ENCODE results near the gene BID.
A peak's percentile ranks its signal among the peaks of the same experiment; 100 is the strongest.

The BID gene

DNA sequence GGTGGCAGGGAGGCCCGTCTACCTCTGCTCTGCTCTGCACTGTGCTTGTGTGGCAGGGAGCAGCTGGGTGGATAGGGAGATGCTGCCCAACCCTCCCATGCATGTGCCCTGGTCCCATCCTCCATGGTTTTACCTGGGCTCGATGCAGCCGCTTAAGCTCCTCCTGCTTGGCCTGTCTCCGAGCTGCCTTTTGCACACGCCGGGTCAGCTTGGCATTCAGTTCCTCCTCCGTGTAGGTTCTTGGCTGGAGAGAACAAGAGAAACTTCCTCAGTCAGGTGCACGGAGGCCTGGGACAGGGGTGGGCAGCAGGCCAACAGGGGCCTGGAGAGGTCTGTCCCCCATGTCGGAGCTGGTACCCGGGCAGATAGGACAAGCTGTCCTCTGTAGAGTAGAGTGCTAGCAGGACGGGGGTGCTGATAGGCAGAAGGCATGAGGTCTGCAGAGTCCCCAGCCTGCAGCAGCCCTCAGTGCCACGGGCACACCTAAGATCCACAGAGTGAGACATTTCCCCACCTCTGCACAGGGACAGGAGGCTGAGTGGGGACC is 36.4 kb upstream of the BID start:
- H3K4me3 ChIP-seq (ENCODE audit: low read length), result no peak overlapping the region
- no peak for DNase-seq (ENCODE audit: low read depth)
- TF ChIP-seq, protein P1, sequence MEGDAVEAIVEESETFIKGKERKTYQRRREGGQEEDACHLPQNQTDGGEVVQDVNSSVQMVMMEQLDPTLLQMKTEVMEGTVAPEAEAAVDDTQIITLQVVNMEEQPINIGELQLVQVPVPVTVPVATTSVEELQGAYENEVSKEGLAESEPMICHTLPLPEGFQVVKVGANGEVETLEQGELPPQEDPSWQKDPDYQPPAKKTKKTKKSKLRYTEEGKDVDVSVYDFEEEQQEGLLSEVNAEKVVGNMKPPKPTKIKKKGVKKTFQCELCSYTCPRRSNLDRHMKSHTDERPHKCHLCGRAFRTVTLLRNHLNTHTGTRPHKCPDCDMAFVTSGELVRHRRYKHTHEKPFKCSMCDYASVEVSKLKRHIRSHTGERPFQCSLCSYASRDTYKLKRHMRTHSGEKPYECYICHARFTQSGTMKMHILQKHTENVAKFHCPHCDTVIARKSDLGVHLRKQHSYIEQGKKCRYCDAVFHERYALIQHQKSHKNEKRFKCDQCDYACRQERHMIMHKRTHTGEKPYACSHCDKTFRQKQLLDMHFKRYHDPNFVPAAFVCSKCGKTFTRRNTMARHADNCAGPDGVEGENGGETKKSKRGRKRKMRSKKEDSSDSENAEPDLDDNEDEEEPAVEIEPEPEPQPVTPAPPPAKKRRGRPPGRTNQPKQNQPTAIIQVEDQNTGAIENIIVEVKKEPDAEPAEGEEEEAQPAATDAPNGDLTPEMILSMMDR (IDR thresholded peaks at IDR 0.05; ENCODE audit: insufficient read depth, low read depth, low read length, missing control alignments), result no peak

DNA sequence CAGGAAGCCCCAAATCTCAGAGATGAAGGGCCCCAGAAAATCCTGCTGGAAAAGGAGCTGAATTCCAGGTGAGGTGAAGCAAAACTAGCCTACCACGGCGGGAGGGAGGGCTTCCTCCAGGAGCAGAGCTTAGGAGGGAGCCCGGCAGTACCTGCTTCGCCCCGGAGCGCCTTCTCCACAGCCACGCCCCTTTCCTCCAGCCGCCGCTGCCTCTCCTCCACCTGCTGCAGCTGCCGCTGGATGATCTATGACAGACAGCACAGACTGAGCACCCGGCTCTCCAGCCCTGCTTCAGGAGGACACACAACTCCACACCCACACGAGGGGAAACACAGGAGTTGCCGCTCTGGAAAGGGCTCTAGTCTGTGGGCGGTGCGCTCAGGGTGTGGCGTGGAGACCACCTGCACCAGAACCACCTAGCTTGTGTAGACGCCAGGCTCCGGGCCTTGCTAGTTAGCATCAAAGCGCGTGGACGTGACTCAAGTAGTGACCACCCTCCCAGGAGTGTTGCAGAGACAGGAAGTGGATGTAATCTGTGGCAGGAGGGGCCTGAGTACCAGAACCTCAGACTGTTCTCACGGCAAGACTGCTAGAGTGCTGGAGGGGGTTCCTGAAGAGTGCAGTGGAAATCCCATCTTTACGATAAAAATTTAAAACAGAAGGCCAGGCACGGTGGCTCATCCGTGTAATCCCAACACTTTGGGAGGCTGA is 34.6 kb upstream of the BID start:
- TF ChIP-seq, protein P1 (IDR thresholded peaks at IDR 0.05; ENCODE audit: insufficient read depth, low read depth, low read length, missing control alignments), result no peak
- no peak for DNase-seq (ENCODE audit: low read depth)
- H3K4me3 ChIP-seq (ENCODE audit: low read length), result no peak overlapping the region

DNA sequence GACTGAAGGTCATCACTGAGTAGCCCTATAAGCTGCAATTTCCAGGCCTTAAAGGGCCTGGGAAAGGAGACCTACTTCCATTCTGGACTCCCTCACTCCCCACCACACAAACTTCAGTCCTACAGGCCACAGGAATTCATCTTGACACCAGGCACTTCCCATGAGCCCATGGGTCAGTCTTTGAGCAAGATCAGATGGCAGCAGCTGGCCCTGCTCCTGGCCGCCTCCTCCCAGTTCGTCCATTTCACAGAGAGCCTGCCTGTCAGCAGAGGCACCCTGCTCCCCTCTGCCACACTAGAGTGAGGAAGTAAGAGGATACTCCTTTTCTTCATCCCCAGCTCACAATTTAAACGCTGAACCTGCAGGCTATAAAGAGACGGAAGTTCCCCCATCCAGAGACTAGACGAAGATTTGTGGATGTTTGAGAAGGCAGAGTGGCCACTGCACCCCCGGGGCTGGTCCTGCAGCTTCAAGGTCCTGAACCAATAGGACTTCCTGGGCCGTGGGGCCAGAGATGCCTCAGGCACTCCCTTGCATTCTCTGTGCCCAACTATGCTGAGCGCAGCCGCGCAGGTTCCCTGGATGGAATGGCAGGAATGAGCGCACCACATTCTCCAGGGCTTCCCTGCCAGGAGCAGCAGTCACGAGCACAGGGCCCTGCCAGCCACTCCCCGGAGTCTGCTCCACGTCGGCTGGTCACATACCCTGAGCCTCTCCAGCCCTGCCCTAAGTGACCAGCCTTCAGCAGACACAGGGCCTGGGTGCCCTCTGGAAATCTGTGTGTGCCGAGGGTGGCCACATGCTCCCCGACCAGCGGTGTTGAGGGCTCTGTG is 33.5 kb upstream of the BID start:
- no peak for DNase-seq (ENCODE audit: low read depth)
- TF ChIP-seq, protein P1 (IDR thresholded peaks at IDR 0.05; ENCODE audit: insufficient read depth, low read depth, low read length, missing control alignments), result no peak

DNA sequence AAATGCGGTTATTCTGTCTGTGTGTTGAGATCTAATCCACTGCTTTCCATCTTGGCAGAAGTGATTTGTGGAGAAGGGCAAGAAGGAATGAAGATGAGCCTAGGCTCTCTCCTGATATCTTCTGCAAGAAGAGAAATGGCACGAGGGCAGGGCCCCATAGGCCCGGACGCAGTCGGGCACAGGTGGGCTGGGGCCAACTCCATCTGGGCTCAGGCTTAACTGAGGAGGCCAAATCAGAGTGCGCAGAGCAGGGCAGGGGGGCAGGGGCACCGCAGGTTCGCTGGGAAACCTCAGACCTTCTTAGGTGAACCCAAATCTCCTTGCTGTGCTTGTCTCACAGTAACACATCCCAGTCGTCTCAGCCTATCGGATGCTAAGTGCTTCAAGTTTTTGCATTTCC is 32.8 kb upstream of the BID start:
- TF ChIP-seq, protein P1 (IDR thresholded peaks at IDR 0.05; ENCODE audit: insufficient read depth, low read depth, low read length, missing control alignments), result no peak
- no peak for DNase-seq (ENCODE audit: low read depth)
- no peak overlapping the region for H3K4me3 ChIP-seq (ENCODE audit: low read length)

More for the DNA sequence above, 33.5 kb upstream of the BID start:
- H3K4me3 ChIP-seq (ENCODE audit: low read length), result no peak overlapping the region

DNA sequence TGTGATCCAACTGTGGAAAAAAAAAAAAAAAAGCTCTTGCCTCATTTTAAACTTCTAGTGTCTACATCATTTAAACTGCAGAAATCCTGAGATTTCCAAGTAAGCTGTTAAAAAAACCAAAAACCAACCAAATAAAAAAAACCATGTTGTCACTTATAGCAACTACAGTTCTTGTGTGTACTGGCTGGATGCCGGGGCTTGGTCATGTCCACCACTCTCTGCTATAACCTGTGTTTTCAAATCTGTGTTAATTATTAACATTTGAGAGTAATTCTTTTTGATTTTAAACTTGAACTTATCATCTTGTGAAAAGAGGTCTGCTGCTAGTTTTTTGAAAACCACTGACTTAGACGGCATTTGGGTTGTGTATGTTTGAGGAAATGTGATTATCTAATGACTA is 32.2 kb upstream of the BID start:
- H3K4me3 ChIP-seq (ENCODE audit: low read length), result no peak overlapping the region
- TF ChIP-seq, protein P1 (IDR thresholded peaks at IDR 0.05; ENCODE audit: insufficient read depth, low read depth, low read length, missing control alignments), result no peak
- no peak for DNase-seq (ENCODE audit: low read depth)

DNA sequence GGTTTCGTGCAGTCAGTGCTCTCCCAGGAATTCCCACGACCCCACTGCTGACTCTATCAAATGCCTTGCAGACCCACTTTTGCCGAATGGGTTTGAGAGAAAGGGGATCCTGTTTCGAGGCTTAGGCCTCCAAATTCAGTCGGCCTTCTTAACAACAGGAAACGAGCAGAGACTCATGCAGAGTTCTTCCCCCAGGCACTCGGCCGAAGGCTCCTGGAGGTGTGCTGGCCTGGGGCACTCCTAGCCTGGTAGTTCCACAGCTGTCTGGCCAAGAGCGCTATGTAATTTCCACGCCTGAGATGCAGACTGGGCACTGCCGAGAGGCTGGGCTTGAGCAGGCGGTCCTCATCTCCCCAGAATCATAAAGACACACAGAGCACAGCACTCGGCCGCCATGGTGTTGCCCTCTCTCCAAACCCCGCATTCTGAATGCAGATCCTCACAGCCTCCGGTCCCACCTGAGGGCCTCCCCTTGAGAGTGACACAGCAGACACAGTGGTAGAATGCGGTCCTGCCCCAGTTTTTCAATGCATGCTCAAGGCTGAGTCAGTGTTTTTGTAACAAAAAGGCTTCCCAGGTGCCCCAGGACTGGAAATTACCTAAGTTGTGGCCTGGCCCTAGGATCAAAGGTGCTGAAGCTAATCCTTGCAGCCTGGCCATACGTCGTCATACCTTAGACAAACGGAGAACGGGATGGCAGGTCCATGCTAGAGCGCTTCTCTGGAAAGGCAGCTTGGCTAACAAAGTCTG is 30.2 kb upstream of the BID start:
- DNase-seq (ENCODE audit: low read depth), result peak; percentile 19
- TF ChIP-seq, protein P1 (IDR thresholded peaks at IDR 0.05; ENCODE audit: insufficient read depth, low read depth, low read length, missing control alignments), result no peak
- H3K4me3 ChIP-seq (ENCODE audit: low read length), result no peak overlapping the region
